ENCODE measurements around the gene HEATR5A.

The HEATR5A gene

GRCh38 chr14:31425905-31426304 is 5.6 kb upstream of the HEATR5A start:
- DNase-seq: no peak

GRCh38 chr14:31421200-31421599 is 850 bp upstream of the HEATR5A start:
- no peak for DNase-seq

- no peak for DNase-seq
These were observed 407 bp downstream of the HEATR5A start for GRCh38 chr14:31419967-31420318.

- no peak for DNase-seq
These were observed 977 bp downstream of the HEATR5A start for GRCh38 chr14:31419179-31419966.

- DNase-seq: no peak
These were observed 1.9 kb downstream of the HEATR5A start for GRCh38 chr14:31418440-31418839.

- no peak for DNase-seq
These were observed 6.0 kb downstream of the HEATR5A start for GRCh38 chr14:31414190-31414833.

GRCh38 chr14:31411218-31411727 is 9.1 kb downstream of the HEATR5A start:
- no peak for DNase-seq

- no peak for DNase-seq
These were observed 10.2 kb downstream of the HEATR5A start for GRCh38 chr14:31410048-31410650.

- DNase-seq: no peak
These were observed 11.9 kb downstream of the HEATR5A start for GRCh38 chr14:31408421-31408820.

GRCh38 chr14:31405599-31406232 is 14.6 kb downstream of the HEATR5A start:
- no peak for DNase-seq

GRCh38 chr14:31405106-31405505 is 15.2 kb downstream of the HEATR5A start:
- DNase-seq: no peak

GRCh38 chr14:31403707-31404106 is 16.6 kb downstream of the HEATR5A start:
- DNase-seq: no peak

- no peak for DNase-seq
These were observed 17.4 kb downstream of the HEATR5A start for GRCh38 chr14:31402764-31403439.

- DNase-seq: no peak
These were observed 18.9 kb downstream of the HEATR5A start for GRCh38 chr14:31401369-31401932.

GRCh38 chr14:31400031-31400638 is 20.2 kb downstream of the HEATR5A start:
- DNase-seq: no peak

GRCh38 chr14:31395572-31396205 is 24.7 kb downstream of the HEATR5A start:
- DNase-seq: no peak

GRCh38 chr14:31395119-31395518 is 25.2 kb downstream of the HEATR5A start:
- DNase-seq: no peak

GRCh38 chr14:31391977-31392503 is 28.3 kb downstream of the HEATR5A start:
- DNase-seq: no peak

GRCh38 chr14:31391473-31391872 is 28.9 kb downstream of the HEATR5A start:
- DNase-seq: no peak

GRCh38 chr14:31389946-31390345 is 30.4 kb downstream of the HEATR5A start:
- no peak for DNase-seq

Measured in effector CD8-positive, alpha-beta T cell (primary cell).